Vagina (tissue), 2 donors: Measurements from ENCODE around the gene COPA.

ENCODE experiments used
- POLR2A ChIP-seq, 2 donors: fragments of 450-650 bp; IDR thresholded peaks; one replicate each; pipeline ENCODE4 v1.6.1; 2017; ENCODE audit warnings: antibody characterized with exemption in 2 of 2, mild to moderate bottlenecking in 2 of 2, moderate library complexity in 2 of 2
- POLR2AphosphoS5 ChIP-seq, 2 donors: sonication (generic); formaldehyde crosslinking; IDR thresholded peaks; one replicate each; pipeline ENCODE4 v1.9.0; 2017; ENCODE audit warnings: antibody characterized with exemption in 2 of 2, mild to moderate bottlenecking in 2 of 2, low read depth in 1 of 2; ENCODE audit not compliant: insufficient read depth in 1 of 2
- TF ChIP-seq, protein P1 (sequence below), 3 experiments: fragments of 450-650 bp in 2 of 3; fragments of 200-600 bp in 1 of 3; sonication (generic) in 1 of 3; IDR thresholded peaks; one replicate each; pipeline ENCODE4 v1.5.1; 2017 to 2019; ENCODE audit warnings: antibody characterized with exemption in 3 of 3, mild to moderate bottlenecking in 2 of 3, moderate library complexity in 2 of 3

DNA sequence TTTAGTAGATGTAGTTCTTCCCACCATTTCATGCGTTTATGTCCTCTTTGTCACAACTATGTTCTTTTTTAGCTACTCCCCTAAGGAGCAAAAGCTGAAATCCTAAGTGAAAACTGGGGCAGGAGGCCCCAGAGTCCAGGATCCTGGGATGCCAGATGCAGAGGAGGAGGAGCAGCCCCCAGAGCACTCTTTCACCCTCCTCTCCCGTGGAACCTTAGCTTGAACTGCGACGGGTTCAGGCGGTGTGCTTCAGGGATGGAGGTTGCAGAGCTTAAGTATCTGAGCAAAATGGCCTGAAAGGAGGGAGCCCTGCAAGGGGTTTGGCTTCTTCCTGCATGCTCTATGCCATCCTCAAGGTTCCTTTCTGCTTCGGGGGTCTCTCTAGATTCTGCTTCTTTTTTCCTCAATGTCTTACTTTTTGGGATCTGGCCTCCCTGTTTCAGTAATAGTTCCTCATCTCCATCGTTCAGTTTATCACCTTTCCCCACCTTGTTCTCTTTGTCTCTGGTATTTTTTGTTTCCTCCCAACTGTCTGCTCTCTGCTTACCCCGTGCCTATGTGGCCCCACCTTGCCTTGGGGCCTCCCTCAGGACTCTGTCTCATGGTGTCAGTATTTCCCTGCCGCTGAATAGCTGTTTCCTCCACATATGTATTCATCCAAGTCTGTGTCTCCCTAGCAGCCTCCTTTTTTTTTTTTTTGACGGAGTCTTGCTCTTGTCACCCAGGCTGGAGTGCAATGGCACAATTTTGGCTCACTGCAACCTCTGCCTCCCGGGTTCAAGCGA lies 21.1 kb upstream of the COPA start:
- no peak for TF ChIP-seq POLR2A (IDR thresholded peaks at IDR 0.05)
- TF ChIP-seq, protein P1, sequence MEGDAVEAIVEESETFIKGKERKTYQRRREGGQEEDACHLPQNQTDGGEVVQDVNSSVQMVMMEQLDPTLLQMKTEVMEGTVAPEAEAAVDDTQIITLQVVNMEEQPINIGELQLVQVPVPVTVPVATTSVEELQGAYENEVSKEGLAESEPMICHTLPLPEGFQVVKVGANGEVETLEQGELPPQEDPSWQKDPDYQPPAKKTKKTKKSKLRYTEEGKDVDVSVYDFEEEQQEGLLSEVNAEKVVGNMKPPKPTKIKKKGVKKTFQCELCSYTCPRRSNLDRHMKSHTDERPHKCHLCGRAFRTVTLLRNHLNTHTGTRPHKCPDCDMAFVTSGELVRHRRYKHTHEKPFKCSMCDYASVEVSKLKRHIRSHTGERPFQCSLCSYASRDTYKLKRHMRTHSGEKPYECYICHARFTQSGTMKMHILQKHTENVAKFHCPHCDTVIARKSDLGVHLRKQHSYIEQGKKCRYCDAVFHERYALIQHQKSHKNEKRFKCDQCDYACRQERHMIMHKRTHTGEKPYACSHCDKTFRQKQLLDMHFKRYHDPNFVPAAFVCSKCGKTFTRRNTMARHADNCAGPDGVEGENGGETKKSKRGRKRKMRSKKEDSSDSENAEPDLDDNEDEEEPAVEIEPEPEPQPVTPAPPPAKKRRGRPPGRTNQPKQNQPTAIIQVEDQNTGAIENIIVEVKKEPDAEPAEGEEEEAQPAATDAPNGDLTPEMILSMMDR (IDR thresholded peaks at IDR 0.05): no peak
- TF ChIP-seq POLR2AphosphoS5 (IDR thresholded peaks at IDR 0.05; ENCODE audit: insufficient read depth in 1 of 2, low read depth in 1 of 2): no peak
